HepG2 (cell line): ENCODE results near the gene MXD1. TPM values are rescaled to one million over a fixed set of nuclear protein-coding genes. Genes with fewer than 3 reads are reported as not detected.

Experiments used
- ATF7 ChIP-seq, 2 experiments: fragments of 450-650 bp in 1 of 2; sonication (generic) in 1 of 2; formaldehyde crosslinking in 1 of 2; IDR thresholded peaks; 2 replicates each; pipeline versions ENCODE4 v1.4.0 to v1.6.1; 2016 to 2020; ENCODE audit warnings: antibody characterized with exemption in 1 of 2, mild to moderate bottlenecking in 1 of 2, missing genetic modification reagents in 1 of 2
- DNMT1 ChIP-seq: sonication (generic); formaldehyde crosslinking; IDR thresholded peaks from 2 replicates; pipeline ENCODE4 v1.5.1; 2020; ENCODE audit warnings: mild to moderate bottlenecking, missing genetic modification reagents
- ELF3 ChIP-seq: IDR thresholded peaks from 2 replicates; pipeline ENCODE4 v1.6.1; 2016; ENCODE audit warnings: missing genetic modification reagents, missing compliant biosample characterization
- HOXA3 ChIP-seq: sonication (generic); formaldehyde crosslinking; IDR thresholded peaks from 2 replicates; pipeline ENCODE4 v1.5.0; 2020; ENCODE audit warnings: missing genetic modification reagents
- NCOA1 ChIP-seq: sonication (generic); formaldehyde crosslinking; IDR thresholded peaks from 2 replicates; pipeline ENCODE4 v1.9.0; 2021; ENCODE audit warnings: missing genetic modification reagents
- PHF8 ChIP-seq: sonication (generic); formaldehyde crosslinking; IDR thresholded peaks from 2 replicates; pipeline ENCODE4 v1.5.0; 2020; ENCODE audit warnings: missing genetic modification reagents
- ZNF615 ChIP-seq: sonication (generic); formaldehyde crosslinking; IDR thresholded peaks from 2 replicates; pipeline ENCODE4 v1.5.0; 2020; ENCODE audit warnings: mild to moderate bottlenecking, missing genetic modification reagents, borderline replicate concordance
- polyA plus RNA-seq, 8 experiments: library from polyadenylated mRNA; depleted of rRNA in 3 of 8; stranded (reverse) in 7 of 8; unstranded in 1 of 8; fragments of >200 nt; fragmentation: Illumina TruSeq in 4 of 8; extraction: Trizol in 4 of 8; gene quantifications; 2 replicates each; pipeline versions ENCODE4 v1.2.1 to v1.2.3, GENCODE V29; 2011 to 2016; ENCODE audit warnings: low read depth in 4 of 8, missing spikeins in 1 of 8, mixed read lengths in 1 of 8; ENCODE audit not compliant: insufficient read depth in 1 of 8
- total RNA-seq, 5 experiments: library from RNA; depleted of rRNA; stranded (reverse); fragments of >200 nt; fragmentation: Illumina TruSeq; extraction: Trizol; gene quantifications; 2 replicates each; pipeline ENCODE4 v1.2.3, GENCODE V29; 2016; ENCODE audit warnings: low read depth in 1 of 5
- TF ChIP-seq, protein P1 (sequence below): sonication (generic); formaldehyde crosslinking; IDR thresholded peaks from 2 replicates; pipeline ENCODE4 v1.4.0; 2020; ENCODE audit warnings: mild to moderate bottlenecking, missing genetic modification reagents
- TF ChIP-seq, protein P2 (sequence below): sonication (generic); IDR thresholded peaks from 2 replicates; pipeline ENCODE4 v1.6.1; 2016; ENCODE audit warnings: low read depth, borderline replicate concordance
- TF ChIP-seq, protein P3 (sequence below): sonication (generic); formaldehyde crosslinking; IDR thresholded peaks from 2 replicates; pipeline ENCODE4 v1.5.0; 2020; ENCODE audit warnings: missing genetic modification reagents
- TF ChIP-seq, protein P4 (sequence below): sonication (generic); formaldehyde crosslinking; IDR thresholded peaks from 2 replicates; pipeline ENCODE4 v1.4.0; 2020; ENCODE audit warnings: missing genetic modification reagents, borderline replicate concordance
- TF ChIP-seq, protein P5 (sequence below): sonication (generic); formaldehyde crosslinking; IDR thresholded peaks from 2 replicates; pipeline ENCODE4 v1.4.0; 2020; ENCODE audit warnings: missing genetic modification reagents, borderline replicate concordance
- TF ChIP-seq, protein P6 (sequence below): sonication (generic); formaldehyde crosslinking; IDR thresholded peaks from 2 replicates; pipeline ENCODE4 v1.5.0; 2020; ENCODE audit warnings: missing genetic modification reagents
- TF ChIP-seq, protein P7 (sequence below): sonication (generic); formaldehyde crosslinking; IDR thresholded peaks from 2 replicates; pipeline ENCODE4 v1.4.0; 2020; ENCODE audit warnings: missing genetic modification reagents, mild to moderate bottlenecking, borderline replicate concordance

MXD1 gene
- total and polyA plus RNA-seq, 2 of the 13 experiments (the other 11 are each of a cell fraction or from before 2014, with no cell fraction given) = 6.4 to 14.9 TPM

DNA sequence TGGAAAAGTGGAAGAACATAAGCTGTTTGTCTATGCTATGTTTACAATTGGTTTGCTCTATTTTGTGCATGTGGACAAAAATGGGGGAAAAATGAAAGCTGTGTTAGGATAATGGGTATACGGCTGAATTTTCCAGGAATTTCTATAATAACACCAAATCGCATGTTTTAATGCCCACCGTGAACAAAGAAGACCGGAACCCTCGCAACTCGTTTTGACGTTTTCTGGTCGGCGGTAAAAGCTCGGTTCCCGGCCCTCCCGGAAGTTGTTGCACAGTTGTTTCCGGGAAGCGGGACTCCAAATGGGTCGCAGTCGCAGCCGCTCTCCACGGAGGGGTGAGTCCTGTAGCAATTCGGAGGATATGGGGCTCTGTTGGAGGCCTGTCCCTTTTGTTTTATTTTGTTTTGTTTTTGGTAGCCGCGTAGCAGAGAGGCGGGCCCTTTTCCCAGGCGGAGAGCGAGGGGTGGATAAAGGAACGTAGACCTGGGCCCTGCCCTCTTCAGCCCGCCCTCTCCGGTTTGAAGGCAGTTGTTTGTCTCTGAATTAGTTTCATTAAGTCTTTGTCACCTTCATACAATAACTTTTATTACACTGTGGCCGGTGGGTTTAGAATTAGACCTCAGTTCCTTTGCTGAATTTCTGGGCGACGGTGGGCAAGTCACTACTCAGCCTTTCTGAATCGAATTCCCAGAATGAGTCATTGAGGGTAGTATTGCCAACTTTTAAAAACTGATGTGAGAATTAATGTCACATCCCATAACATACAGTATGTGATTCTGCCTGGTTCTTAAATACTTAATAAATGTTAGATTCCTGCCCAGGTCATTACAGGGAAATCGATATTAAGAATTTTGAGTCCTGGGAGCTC, 21.0 kb upstream of the MXD1 start, which contains the start of gene SNRNP27 (continued):
- no peak for TF ChIP-seq DNMT1 (CRISPR knock-in tag)
- TF ChIP-seq HOXA3 (CRISPR knock-in tag) = peak; percentile 92
- TF ChIP-seq, protein P1, sequence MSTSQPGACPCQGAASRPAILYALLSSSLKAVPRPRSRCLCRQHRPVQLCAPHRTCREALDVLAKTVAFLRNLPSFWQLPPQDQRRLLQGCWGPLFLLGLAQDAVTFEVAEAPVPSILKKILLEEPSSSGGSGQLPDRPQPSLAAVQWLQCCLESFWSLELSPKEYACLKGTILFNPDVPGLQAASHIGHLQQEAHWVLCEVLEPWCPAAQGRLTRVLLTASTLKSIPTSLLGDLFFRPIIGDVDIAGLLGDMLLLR (CRISPR knock-in tag) = no peak
- TF ChIP-seq, protein P2, sequence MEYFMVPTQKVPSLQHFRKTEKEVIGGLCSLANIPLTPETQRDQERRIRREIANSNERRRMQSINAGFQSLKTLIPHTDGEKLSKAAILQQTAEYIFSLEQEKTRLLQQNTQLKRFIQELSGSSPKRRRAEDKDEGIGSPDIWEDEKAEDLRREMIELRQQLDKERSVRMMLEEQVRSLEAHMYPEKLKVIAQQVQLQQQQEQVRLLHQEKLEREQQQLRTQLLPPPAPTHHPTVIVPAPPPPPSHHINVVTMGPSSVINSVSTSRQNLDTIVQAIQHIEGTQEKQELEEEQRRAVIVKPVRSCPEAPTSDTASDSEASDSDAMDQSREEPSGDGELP = peak; percentile 85
- no peak; the same call in 1 of the 2 replicates for TF ChIP-seq ZNF615 (CRISPR knock-in tag)
- TF ChIP-seq, protein P3, sequence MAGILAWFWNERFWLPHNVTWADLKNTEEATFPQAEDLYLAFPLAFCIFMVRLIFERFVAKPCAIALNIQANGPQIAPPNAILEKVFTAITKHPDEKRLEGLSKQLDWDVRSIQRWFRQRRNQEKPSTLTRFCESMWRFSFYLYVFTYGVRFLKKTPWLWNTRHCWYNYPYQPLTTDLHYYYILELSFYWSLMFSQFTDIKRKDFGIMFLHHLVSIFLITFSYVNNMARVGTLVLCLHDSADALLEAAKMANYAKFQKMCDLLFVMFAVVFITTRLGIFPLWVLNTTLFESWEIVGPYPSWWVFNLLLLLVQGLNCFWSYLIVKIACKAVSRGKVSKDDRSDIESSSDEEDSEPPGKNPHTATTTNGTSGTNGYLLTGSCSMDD (CRISPR knock-in tag) = peak; percentile 94
- TF ChIP-seq, protein P4, sequence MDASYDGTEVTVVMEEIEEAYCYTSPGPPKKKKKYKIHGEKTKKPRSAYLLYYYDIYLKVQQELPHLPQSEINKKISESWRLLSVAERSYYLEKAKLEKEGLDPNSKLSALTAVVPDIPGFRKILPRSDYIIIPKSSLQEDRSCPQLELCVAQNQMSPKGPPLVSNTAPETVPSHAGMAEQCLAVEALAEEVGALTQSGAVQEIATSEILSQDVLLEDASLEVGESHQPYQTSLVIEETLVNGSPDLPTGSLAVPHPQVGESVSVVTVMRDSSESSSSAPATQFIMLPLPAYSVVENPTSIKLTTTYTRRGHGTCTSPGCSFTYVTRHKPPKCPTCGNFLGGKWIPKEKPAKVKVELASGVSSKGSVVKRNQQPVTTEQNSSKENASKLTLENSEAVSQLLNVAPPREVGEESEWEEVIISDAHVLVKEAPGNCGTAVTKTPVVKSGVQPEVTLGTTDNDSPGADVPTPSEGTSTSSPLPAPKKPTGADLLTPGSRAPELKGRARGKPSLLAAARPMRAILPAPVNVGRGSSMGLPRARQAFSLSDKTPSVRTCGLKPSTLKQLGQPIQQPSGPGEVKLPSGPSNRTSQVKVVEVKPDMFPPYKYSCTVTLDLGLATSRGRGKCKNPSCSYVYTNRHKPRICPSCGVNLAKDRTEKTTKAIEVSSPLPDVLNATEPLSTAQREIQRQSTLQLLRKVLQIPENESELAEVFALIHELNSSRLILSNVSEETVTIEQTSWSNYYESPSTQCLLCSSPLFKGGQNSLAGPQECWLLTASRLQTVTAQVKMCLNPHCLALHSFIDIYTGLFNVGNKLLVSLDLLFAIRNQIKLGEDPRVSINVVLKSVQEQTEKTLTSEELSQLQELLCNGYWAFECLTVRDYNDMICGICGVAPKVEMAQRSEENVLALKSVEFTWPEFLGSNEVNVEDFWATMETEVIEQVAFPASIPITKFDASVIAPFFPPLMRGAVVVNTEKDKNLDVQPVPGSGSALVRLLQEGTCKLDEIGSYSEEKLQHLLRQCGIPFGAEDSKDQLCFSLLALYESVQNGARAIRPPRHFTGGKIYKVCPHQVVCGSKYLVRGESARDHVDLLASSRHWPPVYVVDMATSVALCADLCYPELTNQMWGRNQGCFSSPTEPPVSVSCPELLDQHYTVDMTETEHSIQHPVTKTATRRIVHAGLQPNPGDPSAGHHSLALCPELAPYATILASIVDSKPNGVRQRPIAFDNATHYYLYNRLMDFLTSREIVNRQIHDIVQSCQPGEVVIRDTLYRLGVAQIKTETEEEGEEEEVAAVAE (CRISPR knock-in tag) = peak; percentile 96
- TF ChIP-seq, protein P5, sequence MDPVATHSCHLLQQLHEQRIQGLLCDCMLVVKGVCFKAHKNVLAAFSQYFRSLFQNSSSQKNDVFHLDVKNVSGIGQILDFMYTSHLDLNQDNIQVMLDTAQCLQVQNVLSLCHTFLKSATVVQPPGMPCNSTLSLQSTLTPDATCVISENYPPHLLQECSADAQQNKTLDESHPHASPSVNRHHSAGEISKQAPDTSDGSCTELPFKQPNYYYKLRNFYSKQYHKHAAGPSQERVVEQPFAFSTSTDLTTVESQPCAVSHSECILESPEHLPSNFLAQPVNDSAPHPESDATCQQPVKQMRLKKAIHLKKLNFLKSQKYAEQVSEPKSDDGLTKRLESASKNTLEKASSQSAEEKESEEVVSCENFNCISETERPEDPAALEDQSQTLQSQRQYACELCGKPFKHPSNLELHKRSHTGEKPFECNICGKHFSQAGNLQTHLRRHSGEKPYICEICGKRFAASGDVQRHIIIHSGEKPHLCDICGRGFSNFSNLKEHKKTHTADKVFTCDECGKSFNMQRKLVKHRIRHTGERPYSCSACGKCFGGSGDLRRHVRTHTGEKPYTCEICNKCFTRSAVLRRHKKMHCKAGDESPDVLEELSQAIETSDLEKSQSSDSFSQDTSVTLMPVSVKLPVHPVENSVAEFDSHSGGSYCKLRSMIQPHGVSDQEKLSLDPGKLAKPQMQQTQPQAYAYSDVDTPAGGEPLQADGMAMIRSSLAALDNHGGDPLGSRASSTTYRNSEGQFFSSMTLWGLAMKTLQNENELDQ (CRISPR knock-in tag) = peak; percentile 91; the same call in 1 of the 2 replicates
- TF ChIP-seq ATF7 (IDR thresholded peaks at IDR 0.05) = no peak
- TF ChIP-seq ATF7 (CRISPR knock-in tag; IDR thresholded peaks at IDR 0.05) = no peak
- peak; percentile 97 for TF ChIP-seq PHF8
- TF ChIP-seq, protein P6, sequence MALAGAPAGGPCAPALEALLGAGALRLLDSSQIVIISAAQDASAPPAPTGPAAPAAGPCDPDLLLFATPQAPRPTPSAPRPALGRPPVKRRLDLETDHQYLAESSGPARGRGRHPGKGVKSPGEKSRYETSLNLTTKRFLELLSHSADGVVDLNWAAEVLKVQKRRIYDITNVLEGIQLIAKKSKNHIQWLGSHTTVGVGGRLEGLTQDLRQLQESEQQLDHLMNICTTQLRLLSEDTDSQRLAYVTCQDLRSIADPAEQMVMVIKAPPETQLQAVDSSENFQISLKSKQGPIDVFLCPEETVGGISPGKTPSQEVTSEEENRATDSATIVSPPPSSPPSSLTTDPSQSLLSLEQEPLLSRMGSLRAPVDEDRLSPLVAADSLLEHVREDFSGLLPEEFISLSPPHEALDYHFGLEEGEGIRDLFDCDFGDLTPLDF = peak; percentile 78; the same call in 1 of the 2 replicates
- TF ChIP-seq, protein P7, sequence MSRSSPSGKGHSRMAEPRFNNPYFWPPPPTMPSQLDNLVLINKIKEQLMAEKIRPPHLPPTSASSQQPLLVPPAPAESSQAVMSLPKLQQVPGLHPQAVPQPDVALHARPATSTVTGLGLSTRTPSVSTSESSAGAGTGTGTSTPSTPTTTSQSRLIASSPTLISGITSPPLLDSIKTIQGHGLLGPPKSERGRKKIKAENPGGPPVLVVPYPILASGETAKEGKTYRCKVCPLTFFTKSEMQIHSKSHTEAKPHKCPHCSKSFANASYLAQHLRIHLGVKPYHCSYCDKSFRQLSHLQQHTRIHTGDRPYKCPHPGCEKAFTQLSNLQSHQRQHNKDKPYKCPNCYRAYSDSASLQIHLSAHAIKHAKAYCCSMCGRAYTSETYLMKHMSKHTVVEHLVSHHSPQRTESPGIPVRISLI = no peak
- 0 out of 2 replicates have a peak, but pooled peaks have one; percentile 65 for TF ChIP-seq NCOA1 (CRISPR knock-in tag)
- peak; percentile 96 for TF ChIP-seq ELF3 (CRISPR knock-in tag)
